H1 (cell line): ENCODE data around the gene PPP1R12C. TPM values are rescaled to one million over a fixed set of nuclear protein-coding genes. Genes with fewer than 3 reads are reported as not detected.

Experiments used
- CTCF ChIA-PET: fragments of 300-600 bp; sonication (Branson Sonifier 250); formaldehyde crosslinking; loops from one replicate; lab custom pipeline; 2021; ENCODE audit not compliant: partially characterized antibody; lab: Charles Lee
- POLR2A ChIA-PET: fragments of 300-600 bp; sonication (Branson Sonifier 250); formaldehyde crosslinking; loops from one replicate; lab custom pipeline; 2021; ENCODE audit warnings: inconsistent platforms; ENCODE audit not compliant: partially characterized antibody; lab: Charles Lee
- DNase-seq, 2 experiments: peaks; one replicate each; pipeline versions ENCODE4 v3.0.0 to v3.0.0-alpha.2; 2010 to 2022; ENCODE audit warnings: low spot score in 2 of 2, low read depth in 1 of 2, mixed read lengths in 1 of 2
- FAIRE-seq: peaks from 2 replicates; lab custom pipeline; 2011; peaks lifted over from hg19 to GRCh38; lab: Jason Lieb, UNC
- H2AFZ ChIP-seq: 2 replicates; pipeline ENCODE4 v1.8.1; 2012; ENCODE audit warnings: low read length, inconsistent platforms
- H2AK5ac ChIP-seq: 2 replicates; pipeline ENCODE4 v1.6.1; 2013; ENCODE audit warnings: low read depth, low read length
- H2BK120ac ChIP-seq: replicated peaks from 2 replicates; pipeline ENCODE3; 2013; ENCODE audit warnings: low read depth, low read length, inconsistent platforms
- H2BK12ac ChIP-seq: 2 replicates; pipeline ENCODE4 v1.6.1; 2013; ENCODE audit warnings: low read depth, low read length
- H2BK15ac ChIP-seq: 2 replicates; pipeline ENCODE4 v1.6.1; 2013; ENCODE audit warnings: low read length
- H2BK20ac ChIP-seq: 2 replicates; pipeline ENCODE4 v1.6.1; 2013; ENCODE audit warnings: low read length
- H2BK5ac ChIP-seq: 2 replicates; pipeline ENCODE4 v1.6.1; 2013; ENCODE audit warnings: low read depth, low read length
- H3K14ac ChIP-seq: 2 replicates; pipeline ENCODE4 v1.6.1; 2013; ENCODE audit warnings: inconsistent platforms; ENCODE audit not compliant: insufficient read length
- H3K18ac ChIP-seq: 2 replicates; pipeline ENCODE4 v1.6.1; 2013; ENCODE audit warnings: low read length; ENCODE audit errors: extremely low read depth
- H3K23ac ChIP-seq: 2 replicates; pipeline ENCODE4 v1.6.1; 2013; ENCODE audit warnings: inconsistent platforms; ENCODE audit not compliant: insufficient read length
- H3K23me2 ChIP-seq: 2 replicates; pipeline ENCODE4 v1.6.1; 2013; ENCODE audit warnings: low read depth, low read length
- H3K27ac ChIP-seq: 2 replicates; pipeline ENCODE4 v1.6.1; 2011; ENCODE audit warnings: low read depth, low read length, inconsistent platforms
- H3K27me3 ChIP-seq, 4 experiments: replicated peaks in 1 of 4; 1 replicate in 1 of 4; 2 replicates in 3 of 4; pipeline versions ENCODE4 v1.6.1 to v1.8.1; 2011 to 2013; ENCODE audit warnings: low read length in 3 of 4, mild to moderate bottlenecking in 3 of 4, inconsistent platforms in 2 of 4, mixed read lengths in 2 of 4, moderate library complexity in 1 of 4; ENCODE audit not compliant: control insufficient read depth in 3 of 4, insufficient read depth in 3 of 4; ENCODE audit errors: extremely low read depth in 1 of 4
- H3K36me3 ChIP-seq, 4 experiments: 2 replicates each; pipeline versions ENCODE4 v1.6.1 to v1.8.1; 2011 to 2013; ENCODE audit warnings: mild to moderate bottlenecking in 4 of 4, low read length in 3 of 4, moderate library complexity in 2 of 4, control low read depth in 1 of 4, inconsistent platforms in 1 of 4; ENCODE audit not compliant: insufficient read depth in 4 of 4, control insufficient read depth in 2 of 4
- H3K4ac ChIP-seq: replicated peaks from 2 replicates; pipeline ENCODE3; 2013; ENCODE audit warnings: low read length, low read depth, mixed read lengths, inconsistent platforms; ENCODE audit not compliant: insufficient read length
- H3K4me1 ChIP-seq, 4 experiments: replicated peaks in 1 of 4; 1 replicate in 1 of 4; 2 replicates in 3 of 4; pipeline versions ENCODE4 v1.6.1 to v1.8.1; 2011 to 2013; ENCODE audit warnings: low read length in 3 of 4, inconsistent platforms in 2 of 4, mixed read lengths in 1 of 4; ENCODE audit not compliant: insufficient read depth in 4 of 4, control insufficient read depth in 3 of 4
- H3K4me2 ChIP-seq, 2 experiments: 2 replicates each; pipeline versions ENCODE4 v1.6.1 to v1.8.1; 2011 to 2013; ENCODE audit warnings: low read depth in 2 of 2, low read length in 2 of 2, control low read depth in 1 of 2, inconsistent platforms in 1 of 2, mild to moderate bottlenecking in 1 of 2; ENCODE audit not compliant: insufficient read depth in 1 of 2
- H3K4me3 ChIP-seq, 4 experiments: fragments of 200-600, 300-600 bp in 1 of 4; sonication (generic), shearing (Covaris generic), sonication (Bioruptor Twin) in 1 of 4; 2 replicates each; pipeline versions ENCODE4 v1.5.1 to v1.8.1; 2011 to 2016; ENCODE audit warnings: low read length in 4 of 4, low read depth in 3 of 4, control low read depth in 2 of 4, inconsistent platforms in 2 of 4, mild to moderate bottlenecking in 2 of 4, mixed read lengths in 1 of 4, moderate library complexity in 1 of 4; ENCODE audit not compliant: insufficient read depth in 2 of 4; ENCODE audit errors: extremely low read depth in 1 of 4
- H3K56ac ChIP-seq: replicated peaks from 2 replicates; pipeline ENCODE3; 2013; ENCODE audit warnings: low read depth, mild to moderate bottlenecking, mixed read lengths, low read length, inconsistent platforms; ENCODE audit not compliant: insufficient read length
- H3K79me1 ChIP-seq: 2 replicates; pipeline ENCODE4 v1.6.1; 2013; ENCODE audit warnings: low read depth, low read length, control low read depth
- H3K79me2 ChIP-seq, 2 experiments: 2 replicates each; pipeline versions ENCODE4 v1.6.1 to v1.8.1; 2012 to 2013; ENCODE audit warnings: low read length in 2 of 2, mild to moderate bottlenecking in 2 of 2, inconsistent platforms in 1 of 2; ENCODE audit not compliant: insufficient read depth in 2 of 2, control insufficient read depth in 1 of 2
- H3K9ac ChIP-seq, 4 experiments: replicated peaks in 1 of 4; 1 replicate in 1 of 4; 2 replicates in 3 of 4; pipeline versions ENCODE4 v1.6.1 to v1.8.1; 2011 to 2013; ENCODE audit warnings: low read depth in 3 of 4, low read length in 3 of 4, control low read depth in 2 of 4, mild to moderate bottlenecking in 2 of 4, moderate library complexity in 2 of 4, inconsistent platforms in 1 of 4; ENCODE audit errors: extremely low read depth in 1 of 4
- H3K9me3 ChIP-seq, 2 experiments: 2 replicates each; pipeline versions ENCODE4 v1.6.1 to v1.8.1; 2012 to 2013; ENCODE audit warnings: mild to moderate bottlenecking in 2 of 2, moderate library complexity in 2 of 2, control low read depth in 1 of 2, inconsistent platforms in 1 of 2, low read depth in 1 of 2, low read length in 1 of 2, mixed read lengths in 1 of 2; ENCODE audit not compliant: insufficient read depth in 2 of 2
- H4K20me1 ChIP-seq, 2 experiments: replicated peaks in 1 of 2; 2 replicates each; pipeline versions ENCODE3 to v1.8.1; 2011 to 2013; ENCODE audit warnings: inconsistent platforms in 2 of 2, low read length in 2 of 2, mild to moderate bottlenecking in 1 of 2; ENCODE audit not compliant: insufficient read depth in 2 of 2, control insufficient read depth in 1 of 2
- H4K5ac ChIP-seq: 2 replicates; pipeline ENCODE4 v1.6.1; 2013; ENCODE audit warnings: low read length, low read depth, mixed read lengths, inconsistent platforms; ENCODE audit not compliant: insufficient read length
- H4K8ac ChIP-seq: 2 replicates; pipeline ENCODE4 v1.8.0; 2013; ENCODE audit warnings: mild to moderate bottlenecking, moderate library complexity, low read length, inconsistent platforms; ENCODE audit not compliant: insufficient read depth; ENCODE audit errors: extremely low read depth
- H4K91ac ChIP-seq: replicated peaks from 2 replicates; pipeline ENCODE3; 2013; ENCODE audit warnings: low read length, mixed read lengths, inconsistent platforms; ENCODE audit not compliant: insufficient read length
- CEBPB ChIP-seq: IDR thresholded peaks from 2 replicates; pipeline ENCODE4 v1.6.1; 2012; ENCODE audit warnings: low read depth, low read length
- HDAC2 ChIP-seq, 2 experiments: fragments of 300-600 bp in 1 of 2; sonication (generic) in 1 of 2; IDR thresholded peaks; 2 replicates each; pipeline ENCODE4 v1.6.1; 2011 to 2012; ENCODE audit warnings: low read depth in 2 of 2, low read length in 2 of 2, mild to moderate bottlenecking in 2 of 2, moderate library complexity in 2 of 2, borderline replicate concordance in 1 of 2, inconsistent platforms in 1 of 2
- JUND ChIP-seq: IDR thresholded peaks from 2 replicates; pipeline ENCODE4 v1.6.1; 2011; ENCODE audit warnings: mild to moderate bottlenecking, improper control_type of control experiment, low read length
- RAD21 ChIP-seq, 2 experiments: IDR thresholded peaks in 1 of 2; conservative IDR thresholded peaks in 1 of 2; 2 replicates each; pipeline ENCODE4 v1.6.1; 2011; ENCODE audit warnings: low read depth in 2 of 2, low read length in 2 of 2, improper control_type of control experiment in 1 of 2, inconsistent platforms in 1 of 2, mild to moderate bottlenecking in 1 of 2, moderate library complexity in 1 of 2
- TBP ChIP-seq: IDR thresholded peaks from 2 replicates; pipeline ENCODE4 v1.6.1; 2011; ENCODE audit warnings: low read depth, low read length, improper control_type of control experiment
- TCF12 ChIP-seq: IDR thresholded peaks from 2 replicates; pipeline ENCODE4 v1.6.1; 2011; ENCODE audit warnings: low read depth, mild to moderate bottlenecking, low read length
- WGBS, 2 experiments: shearing (Covaris generic) in 1 of 2; methylation state at CpG; one replicate each; pipeline versions ENCODE4 v1.1.6 to v1.1.7; 2013 to 2015; ENCODE audit warnings: low lambda C conversion rate in 2 of 2, mixed read lengths in 2 of 2, inconsistent platforms in 1 of 2, low coverage in 1 of 2, missing lambda C conversion rate in 1 of 2; ENCODE audit not compliant: insufficient replicate concordance in 2 of 2, insufficient coverage in 1 of 2, insufficient read length in 1 of 2; ENCODE audit errors: extremely low coverage in 1 of 2, missing lambda C conversion rate in 1 of 2; 5-methylcytosine and 5-hydroxymethylcytosine counted together
- polyA plus RNA-seq, 7 experiments: library from polyadenylated mRNA; depleted of rRNA in 3 of 7; stranded (reverse) in 5 of 7; unstranded in 2 of 7; fragments of >200 nt in 5 of 7; fragments of 200-250 nt in 2 of 7; gene quantifications; 1 replicate in 5 of 7; 2 replicates in 1 of 7; 4 replicates in 1 of 7; pipeline versions ENCODE4 v1.2.1 to v1.2.3, GENCODE V29; 2011 to 2013; ENCODE audit warnings: missing spikeins in 2 of 7, mixed read lengths in 2 of 7
- total RNA-seq: library from RNA; stranded (reverse); fragmentation: NEBNext Ultra II Directional; extraction: Animal tissue kit (Norgen Biotek cat#: 25700); gene quantifications from 2 replicates; pipeline ENCODE4 v1.2.1, GENCODE V29; 2021

PPP1R12C gene
- total and polyA plus RNA-seq, 2 of the 8 experiments (the other 6 are each of a cell fraction or from before 2014, with no cell fraction given): 31.7 to 71.5 TPM

GRCh38 chr19:55105237-55105636, 12.2 kb downstream of the PPP1R12C start:
- peaks cover 8 to 17% of the 10 kb centered on the region in 2 experiments for H4K20me1 ChIP-seq
- H3K36me3 ChIP-seq: peaks cover 0 to 2% (median 0%) of the 10 kb centered on the region in 4 experiments; a peak in 1 of 8 replicates
- H3K9ac ChIP-seq: no peak overlapping the region
- H2BK5ac ChIP-seq: no peak overlapping the region
- no peak overlapping the region for H3K4me3 ChIP-seq
- no peak overlapping the region for H3K27ac ChIP-seq
- CTCF ChIA-PET: interaction anchor here (0.6 to 2.9 kb wide), 4 partner anchors 11 to 89 kb away, joined by 3 to 11 read pairs (median 3); no protein-coding TSS in a partner anchor
- H3K27me3 ChIP-seq: no peaks in the 10 kb centered on the region
- FAIRE-seq: no peak
- H3K4me1 ChIP-seq: no peaks in the 10 kb centered on the region
- TF ChIP-seq TBP (no peak), RAD21 (IDR thresholded peaks at IDR 0.05 in 1 of 2, conservative IDR thresholded peaks at IDR 0.05 in 1 of 2; ENCODE audit: low read depth in 2 of 2, low read length in 2 of 2) (no peak), TCF12 (no peak), JUND (no peak), HDAC2 (IDR thresholded peaks at IDR 0.05; ENCODE audit: borderline replicate concordance in 1 of 2, low read depth in 2 of 2, low read length in 2 of 2) (no peak), CEBPB (no peak)
- H2BK120ac ChIP-seq: no peak overlapping the region
- no peak overlapping the region for H4K5ac ChIP-seq
- H2BK15ac ChIP-seq: no peak overlapping the region
- H3K14ac ChIP-seq: no peak overlapping the region
- POLR2A ChIA-PET: interaction anchor here (2.4 kb wide), 1 partner anchor 12 kb away, joined by 15 read pairs; the partner anchor contains the start of gene PPP1R12C
- no peaks in the 10 kb centered on the region for H3K23me2 ChIP-seq
- no peak overlapping the region for H4K8ac ChIP-seq
- no peak overlapping the region for H3K18ac ChIP-seq
- no peak overlapping the region for H3K4ac ChIP-seq
- DNase-seq: no peak
- no peaks in the 10 kb centered on the region; a peak in 1 of 4 replicates for H3K79me2 ChIP-seq
- H2BK12ac ChIP-seq: no peak overlapping the region
- no peak overlapping the region for H3K23ac ChIP-seq
- no peak overlapping the region for H2AFZ ChIP-seq
- H3K56ac ChIP-seq: no peak overlapping the region
- no peak overlapping the region for H2AK5ac ChIP-seq
- H3K4me2 ChIP-seq: no peak overlapping the region
- H4K91ac ChIP-seq: no peak overlapping the region
- H3K79me1 ChIP-seq: peaks cover 8% of the 10 kb centered on the region; the same call in 1 of the 2 replicates
- peaks cover 2 to 4% of the 10 kb centered on the region in 2 experiments; a peak in 2 of 4 replicates for H3K9me3 ChIP-seq
- WGBS, 2 experiments: 77% methylated on average over 2 of the region's 2 CpGs; no CpG with 5 or more reads in 1 of the 2 experiments
- H2BK20ac ChIP-seq: no peak overlapping the region
